NCI-H1436 treated with DMSO at 0.1 percent for 48 hours (cell line): Measurements from ENCODE around the gene NR1D1.
A peak's percentile ranks its signal among the peaks of the same experiment; 100 is the strongest.

Experiments
- DNase-seq: peaks from one replicate; lab custom pipeline; 2025; lab: John Stamatoyannopoulos, UW

NR1D1 gene

GRCh38 chr17:40075201-40075941 is 25.0 kb downstream of the NR1D1 start:
- no peak for DNase-seq

GRCh38 chr17:40074871-40075200 is 25.6 kb downstream of the NR1D1 start:
- DNase-seq, result no peak

GRCh38 chr17:40074175-40074512 is 26.2 kb downstream of the NR1D1 start:
- no peak for DNase-seq

DNA sequence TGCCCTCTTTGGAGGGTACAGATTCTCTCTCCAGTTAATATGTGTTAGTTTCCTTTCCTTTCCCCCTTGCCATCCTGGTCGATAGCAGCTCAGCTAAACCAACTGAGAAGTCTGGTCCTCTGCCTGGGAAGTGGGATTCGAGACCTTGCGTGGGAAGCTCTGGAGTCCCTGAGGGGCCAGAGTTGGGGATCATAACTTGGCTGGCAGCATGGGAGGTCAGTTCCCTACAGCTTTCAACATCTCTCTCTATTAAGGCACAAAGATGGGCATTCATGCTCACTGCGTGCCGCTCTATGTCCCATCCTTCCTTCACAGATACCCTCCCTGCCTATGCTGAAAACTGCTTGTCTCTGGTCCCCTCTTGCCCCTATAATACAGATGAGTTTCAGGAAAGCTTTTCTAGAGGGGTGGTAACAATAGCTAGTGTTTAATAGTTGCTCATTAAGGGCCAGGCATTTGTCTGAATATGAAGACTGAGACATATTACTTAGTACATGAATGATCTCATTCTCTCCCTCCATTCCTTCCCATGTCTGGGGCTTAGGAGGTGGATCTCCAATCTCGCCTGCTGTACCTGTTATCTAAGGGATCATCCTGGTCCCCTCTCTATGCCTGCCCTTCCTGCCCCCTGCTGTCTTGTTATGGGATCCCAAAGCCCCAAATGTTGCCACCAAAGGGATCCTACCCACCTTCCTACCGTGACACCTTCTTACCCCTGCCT is 26.8 kb downstream of the NR1D1 start:
- no peak for DNase-seq

- DNase-seq, result no peak
Observed at GRCh38 chr17:40072735-40073346, 27.5 kb downstream of the NR1D1 start.

DNA sequence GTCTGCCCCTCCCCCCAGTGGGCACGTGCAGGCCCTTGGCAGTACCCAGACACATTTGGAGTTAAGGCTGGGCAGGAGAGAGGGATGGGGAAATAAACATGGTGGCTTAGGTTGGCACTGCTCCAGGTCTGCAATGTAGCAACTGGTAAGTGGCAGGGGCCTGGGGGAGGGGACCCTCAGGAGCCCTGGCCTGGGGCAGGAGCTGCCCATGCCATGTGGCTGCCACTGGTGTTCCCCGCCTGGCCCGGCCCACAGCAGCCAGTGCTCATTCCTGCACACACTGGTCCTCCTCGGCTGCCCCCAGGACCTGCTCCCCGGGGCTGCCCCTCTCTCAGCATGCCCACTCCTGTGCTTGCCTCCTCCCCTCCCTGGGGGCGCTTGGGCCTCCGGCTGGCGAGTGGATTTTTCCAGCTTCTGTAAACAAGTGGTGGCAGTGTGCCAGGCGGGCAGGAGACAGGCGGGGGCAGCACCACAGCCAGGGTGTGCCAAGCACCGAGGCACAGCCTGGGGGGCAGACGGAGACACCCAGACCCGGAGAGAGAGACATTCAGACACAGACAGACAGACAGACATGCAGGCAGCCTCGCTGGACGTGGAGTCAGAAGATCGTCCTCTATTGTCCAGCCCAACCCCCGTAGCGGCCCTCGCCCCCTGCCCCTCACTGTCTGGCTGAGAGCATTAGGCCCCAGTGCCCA is 28.2 kb downstream of the NR1D1 start:
- peak; percentile 65 for DNase-seq

GRCh38 chr17:40071313-40072039 is 28.9 kb downstream of the NR1D1 start:
- no peak for DNase-seq

DNA sequence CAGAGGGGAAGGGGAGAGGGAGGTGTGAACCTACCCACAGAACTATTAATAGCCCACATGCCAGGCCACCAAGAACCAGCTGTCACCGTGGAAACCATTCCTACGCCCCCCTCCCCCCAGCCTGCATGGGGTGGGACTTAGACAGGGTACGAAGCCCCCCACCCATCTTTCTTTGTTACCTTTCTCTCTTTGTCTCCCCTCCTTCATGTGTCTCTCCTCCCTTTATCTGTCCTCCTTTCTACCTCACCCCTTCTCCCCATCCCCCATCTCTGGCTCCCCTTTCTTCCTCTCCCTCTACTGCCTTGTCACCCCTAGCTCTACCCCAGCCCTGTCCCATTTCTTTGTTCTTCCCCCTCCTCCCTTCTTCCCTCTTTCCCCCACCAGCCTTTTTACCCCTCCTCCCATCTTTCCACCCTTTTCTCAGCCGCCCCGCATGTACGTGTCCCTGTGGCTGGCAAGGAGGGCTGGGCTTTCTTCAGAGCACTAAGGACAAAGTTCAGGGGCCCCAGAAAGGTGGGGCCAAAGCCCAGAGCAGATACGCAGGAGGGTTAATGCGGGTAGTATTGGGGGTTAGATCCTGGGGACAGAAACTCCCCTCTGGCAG is 29.6 kb downstream of the NR1D1 start:
- no peak for DNase-seq

GRCh38 chr17:40069751-40070708 is 30.4 kb downstream of the NR1D1 start:
- DNase-seq, result peak; percentile 9

DNA sequence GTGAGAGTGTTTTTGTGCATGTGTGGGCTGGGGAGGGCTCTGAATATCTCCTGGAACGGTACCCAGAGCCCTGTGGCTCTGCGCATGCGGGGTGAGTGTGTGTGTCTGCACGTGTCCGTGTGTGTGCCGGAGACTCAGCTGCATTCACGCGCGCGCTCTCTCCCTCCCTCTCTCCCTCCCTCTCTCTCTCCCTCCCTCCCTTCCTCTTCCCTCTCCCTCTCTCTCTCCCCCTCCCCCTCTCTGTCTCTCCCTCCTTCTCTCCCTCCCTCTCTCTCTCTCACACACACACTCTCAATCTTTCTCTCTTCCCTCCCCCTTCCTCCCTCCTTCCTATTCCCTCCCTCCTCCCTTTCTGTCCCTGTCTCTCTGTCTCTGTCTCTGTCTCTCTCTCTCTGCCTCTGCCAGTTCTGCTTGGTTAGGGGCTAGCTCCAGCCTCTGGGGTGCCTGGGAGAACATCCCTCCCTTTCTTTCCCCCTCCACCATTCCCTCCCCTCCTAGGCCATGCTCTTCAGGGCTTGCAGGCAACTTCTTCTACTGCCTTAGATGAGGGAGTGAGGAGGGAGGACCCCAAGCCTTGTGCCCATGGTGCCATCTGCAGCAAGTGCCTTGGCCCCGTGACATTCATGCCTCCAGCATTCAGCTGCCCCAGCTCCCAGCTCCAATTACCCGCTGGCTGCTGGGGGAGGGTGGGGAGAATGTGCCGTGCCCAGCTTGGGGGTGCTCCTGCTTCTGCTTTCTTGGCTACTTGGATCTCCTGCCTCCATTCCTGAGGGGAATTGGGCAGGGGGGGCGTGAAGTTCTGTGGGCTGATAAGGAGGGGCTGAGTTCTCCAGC is 31.3 kb downstream of the NR1D1 start:
- peak; percentile 53 for DNase-seq

- DNase-seq, result no peak
Observed at GRCh38 chr17:40068584-40068916, 31.8 kb downstream of the NR1D1 start.

- DNase-seq, result no peak
Observed at GRCh38 chr17:40068129-40068581, 32.2 kb downstream of the NR1D1 start.

DNA sequence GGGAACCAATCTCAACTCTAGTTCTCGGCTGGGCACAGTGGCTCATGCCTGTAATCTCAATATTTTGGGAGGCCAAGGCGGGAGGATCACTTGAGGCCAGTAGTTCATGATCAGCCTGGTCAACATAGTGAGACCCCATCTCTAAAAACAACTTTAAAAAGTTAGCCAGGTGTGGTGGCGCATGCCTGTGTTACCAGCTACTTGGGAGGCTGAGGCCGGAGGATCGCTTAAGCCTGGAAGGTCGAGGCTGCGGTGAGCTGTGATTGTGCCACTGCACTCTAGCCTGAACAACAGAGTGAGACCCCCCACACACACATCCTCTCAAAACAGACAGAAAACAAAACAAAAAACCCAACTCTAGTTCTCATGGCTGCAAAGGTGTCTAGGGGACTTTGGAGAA is 32.7 kb downstream of the NR1D1 start:
- no peak for DNase-seq

GRCh38 chr17:40065769-40066510 is 34.4 kb downstream of the NR1D1 start:
- no peak for DNase-seq

- DNase-seq, result no peak
Observed at GRCh38 chr17:40064971-40065768, 35.2 kb downstream of the NR1D1 start.

DNA sequence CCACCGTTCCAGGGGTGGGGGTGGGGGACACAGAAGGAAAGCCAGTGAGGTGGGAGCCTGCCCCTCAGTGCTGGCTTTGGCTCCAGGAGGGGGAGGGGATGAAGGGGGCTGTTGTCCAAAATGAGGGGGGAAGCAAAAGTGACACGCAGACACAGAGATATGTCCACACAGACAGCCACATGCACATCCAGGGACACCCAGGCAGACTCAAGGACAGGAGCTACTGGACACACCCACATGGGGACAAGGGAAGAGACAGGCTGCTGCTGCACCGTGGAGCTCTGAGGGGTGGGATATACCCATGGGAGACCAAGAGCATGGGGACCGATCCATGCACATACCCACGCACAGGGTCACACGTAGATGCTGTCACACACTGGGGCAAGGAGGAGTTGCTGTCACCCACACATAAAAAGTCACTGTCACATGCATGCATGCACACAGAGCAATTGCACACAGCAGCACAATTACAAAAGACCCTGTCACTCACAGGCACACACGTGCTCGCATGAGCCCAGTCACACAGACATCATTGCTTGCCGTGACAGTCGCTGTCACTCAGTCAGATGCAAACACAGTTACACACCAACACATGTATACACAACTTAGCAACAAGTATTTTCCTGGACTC is 36.4 kb downstream of the NR1D1 start:
- DNase-seq, result no peak

DNA sequence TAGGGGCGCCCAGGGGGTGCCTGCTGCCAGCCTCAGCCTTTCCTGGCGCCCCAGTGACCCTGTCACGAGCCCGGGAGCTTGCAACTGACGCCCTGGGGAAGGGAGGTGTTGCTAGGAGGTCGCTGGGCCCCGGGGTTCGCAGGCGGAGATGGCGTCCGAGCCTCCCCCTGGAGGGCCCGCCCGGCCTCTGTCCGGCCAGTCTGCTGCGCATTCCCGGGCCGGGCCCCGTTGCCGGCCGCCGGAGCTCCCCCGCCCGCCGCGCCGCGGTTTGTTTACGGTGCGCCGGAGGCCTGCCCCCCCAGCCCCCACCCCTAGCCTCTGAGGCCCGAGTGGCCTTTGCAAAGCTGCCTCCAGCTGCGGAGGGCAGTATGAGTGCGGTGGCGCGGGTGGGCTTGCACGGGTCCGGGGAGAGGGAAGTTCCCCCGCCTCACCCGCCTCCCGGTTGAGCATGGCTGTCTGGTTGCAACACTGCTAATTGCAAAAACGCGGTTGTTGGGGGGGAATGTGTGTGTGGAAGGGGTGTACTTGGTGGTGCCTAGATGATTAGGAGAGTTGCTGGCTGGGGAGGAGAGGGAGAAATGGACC is 37.1 kb downstream of the NR1D1 start:
- DNase-seq, result no peak
